ENCODE results near the gene NOX4. TPM values are rescaled to one million over a fixed set of nuclear protein-coding genes. Genes with fewer than 3 reads are reported as not detected.
"Not testable (repeated sequence)": the region's sequence is repeated elsewhere in the genome, so short reads cannot be mapped to it uniquely, and the experiment has no call there.

NOX4 gene
- total RNA-seq, 1 donor from 2014 or later = not detected

GRCh38 chr11:89309321-89309985, 181.7 kb downstream of the NOX4 start:
- intact Hi-C loops (cut with micrococcal nuclease) = not testable (repeated sequence)

GRCh38 chr11:89308272-89308671, 182.9 kb downstream of the NOX4 start:
- intact Hi-C loops (cut with micrococcal nuclease) = not testable (repeated sequence)

GRCh38 chr11:89303029-89303428, 188.1 kb downstream of the NOX4 start:
- intact Hi-C loops (cut with micrococcal nuclease) = not testable (repeated sequence)

GRCh38 chr11:89295023-89295422, 196.2 kb downstream of the NOX4 start:
- intact Hi-C loops (cut with micrococcal nuclease) = not testable (repeated sequence)

GRCh38 chr11:89293965-89294679, 197.1 kb downstream of the NOX4 start:
- intact Hi-C loops (cut with micrococcal nuclease) = no loop called here

GRCh38 chr11:89288004-89288403, 203.2 kb downstream of the NOX4 start:
- intact Hi-C loops (cut with micrococcal nuclease) = not testable (repeated sequence)

GRCh38 chr11:89286601-89287000, 204.6 kb downstream of the NOX4 start:
- intact Hi-C loops (cut with micrococcal nuclease) = not testable (repeated sequence)

GRCh38 chr11:89281032-89281677, 210.0 kb downstream of the NOX4 start:
- intact Hi-C loops (cut with micrococcal nuclease) = not testable (repeated sequence)

GRCh38 chr11:89279176-89279575, 212.0 kb downstream of the NOX4 start:
- intact Hi-C loops (cut with micrococcal nuclease) = no loop called here

GRCh38 chr11:89275966-89276365, 215.2 kb downstream of the NOX4 start:
- intact Hi-C loops (cut with micrococcal nuclease) = no loop called here

Other genes with a start within 250 kb of the NOX4 start
- not detected in 2 replicates for gene TRIM77, start 218.9 kb upstream of the NOX4 start, total RNA-seq